ENCODE measurements around the gene OGFR.

OGFR gene

GRCh38 chr20:62861726-62862336, 57.2 kb downstream of the OGFR start, which contains the start of gene TCFL5:
Gene TCFL5 (minus strand): TSS chr20:62861822. CDS start chr20:62861670, 152 bp downstream.
- DNase-seq (ENCODE audit: low read depth), result peak; percentile 94
